Ishikawa (cell line): ENCODE results near the gene TBC1D19.
A peak's percentile ranks its signal among the peaks of the same experiment; 100 is the strongest.

Source experiments
- CEBPB ChIP-seq: IDR thresholded peaks from 2 replicates; pipeline ENCODE4 v1.6.1; 2012
- CREB1 ChIP-seq: IDR thresholded peaks from 2 replicates; pipeline ENCODE4 v1.6.1; 2012; ENCODE audit warnings: low read depth
- EGR1 ChIP-seq: IDR thresholded peaks from 2 replicates; pipeline ENCODE4 v1.6.1; 2012
- EP300 ChIP-seq: IDR thresholded peaks from 2 replicates; pipeline ENCODE4 v1.6.1; 2012; ENCODE audit warnings: borderline replicate concordance
- FOXM1 ChIP-seq: IDR thresholded peaks from 2 replicates; pipeline ENCODE4 v1.6.1; 2012; ENCODE audit warnings: low read depth, borderline replicate concordance
- MAX ChIP-seq: IDR thresholded peaks from 2 replicates; pipeline ENCODE4 v1.6.1; 2012
- NFIC ChIP-seq: IDR thresholded peaks from 2 replicates; pipeline ENCODE4 v1.6.1; 2012
- RAD21 ChIP-seq: IDR thresholded peaks from 2 replicates; pipeline ENCODE4 v1.6.1; 2012; ENCODE audit warnings: low read depth
- REST ChIP-seq: IDR thresholded peaks from 2 replicates; pipeline ENCODE4 v1.6.1; 2012; ENCODE audit warnings: low read depth, mild to moderate bottlenecking
- TAF1 ChIP-seq: IDR thresholded peaks from 2 replicates; pipeline ENCODE4 v1.6.1; 2012; ENCODE audit warnings: low read depth, mild to moderate bottlenecking
- TCF12 ChIP-seq: IDR thresholded peaks from 2 replicates; pipeline ENCODE4 v1.6.1; 2012; ENCODE audit warnings: low read depth
- TEAD4 ChIP-seq: IDR thresholded peaks from 2 replicates; pipeline ENCODE4 v1.6.1; 2012
- USF1 ChIP-seq: IDR thresholded peaks from 2 replicates; pipeline ENCODE4 v1.6.1; 2012
- YY1 ChIP-seq: IDR thresholded peaks from 2 replicates; pipeline ENCODE4 v1.6.1; 2012; ENCODE audit warnings: low read depth
- ZBTB7A ChIP-seq: IDR thresholded peaks from 2 replicates; pipeline ENCODE4 v1.6.1; 2012; ENCODE audit warnings: low read depth

The TBC1D19 gene

GRCh38 chr4:26789208-26789607 lies 205.3 kb downstream of the TBC1D19 start:
- TF ChIP-seq USF1 (no peak), TEAD4 (no peak), EP300 (no peak)

GRCh38 chr4:26791346-26791745 lies 207.5 kb downstream of the TBC1D19 start:
- TF ChIP-seq CEBPB: no peak
- no peak for TF ChIP-seq TEAD4
- TF ChIP-seq TCF12: no peak
- TF ChIP-seq EGR1: no peak
- no peak for TF ChIP-seq TAF1
- TF ChIP-seq ZBTB7A: no peak
- TF ChIP-seq REST: no peak
- no peak for TF ChIP-seq CREB1
- TF ChIP-seq FOXM1: no peak
- TF ChIP-seq EP300: no peak
- TF ChIP-seq YY1: no peak
- TF ChIP-seq RAD21: no peak
- TF ChIP-seq NFIC: no peak
- no peak for TF ChIP-seq USF1
- no peak for TF ChIP-seq MAX

DNA sequence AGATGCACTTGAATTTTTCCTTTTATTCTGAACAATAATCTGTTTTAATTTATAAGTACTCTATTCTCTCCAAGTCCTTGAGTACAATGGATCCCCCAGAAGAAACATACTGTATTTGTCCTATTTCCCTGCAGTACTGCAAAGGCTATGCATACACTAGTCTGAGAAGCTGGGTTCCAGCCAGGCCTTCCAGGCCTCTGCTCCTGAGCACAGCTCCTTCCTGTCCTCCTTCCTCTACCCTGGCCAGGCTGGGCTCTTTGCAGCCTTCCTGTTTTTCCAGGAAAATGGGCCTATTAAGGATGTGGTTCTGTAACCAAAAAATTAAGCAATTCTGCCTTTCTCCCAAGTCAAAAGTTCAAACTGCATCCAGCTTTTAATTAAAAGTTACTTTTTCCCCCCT lies 208.8 kb downstream of the TBC1D19 start:
- TF ChIP-seq EGR1 (no peak), MAX (no peak), TAF1 (no peak), REST (no peak), CEBPB (no peak), NFIC (no peak), RAD21 (no peak), TEAD4 (no peak), FOXM1 (no peak), EP300 (no peak), YY1 (no peak), USF1 (no peak), TCF12 (no peak), ZBTB7A (no peak), CREB1 (no peak)

- TF ChIP-seq USF1: peak; percentile 78
- TF ChIP-seq MAX: no peak
Measured at GRCh38 chr4:26793735-26794134, 209.9 kb downstream of the TBC1D19 start.

DNA sequence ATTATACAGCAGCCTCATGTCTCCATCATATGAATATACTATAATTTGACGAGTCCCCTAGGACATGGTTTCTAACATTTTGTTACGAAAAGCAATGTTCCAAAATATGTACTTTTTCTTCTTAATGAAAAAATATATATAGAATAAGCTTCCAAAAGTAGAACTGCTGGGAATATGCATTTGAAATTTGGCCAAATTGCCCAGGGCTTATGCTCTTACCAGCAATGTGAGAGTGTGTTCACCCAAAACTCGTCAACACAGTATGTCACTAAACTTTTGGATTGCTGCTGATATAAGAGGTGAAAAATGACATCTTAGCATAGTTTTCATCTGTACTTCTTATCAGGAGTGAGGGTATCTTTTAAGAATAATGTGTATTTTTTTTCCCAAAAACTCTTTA lies 212.2 kb downstream of the TBC1D19 start:
- no peak for TF ChIP-seq EGR1
- no peak for TF ChIP-seq ZBTB7A
- TF ChIP-seq FOXM1: no peak
- TF ChIP-seq EP300: no peak
- no peak for TF ChIP-seq REST
- no peak for TF ChIP-seq RAD21
- TF ChIP-seq NFIC: no peak
- no peak for TF ChIP-seq TEAD4
- no peak for TF ChIP-seq TAF1
- no peak for TF ChIP-seq TCF12
